Measurements from ENCODE around the gene FAM110A. TPM values are rescaled to one million over a fixed set of nuclear protein-coding genes. Genes with fewer than 3 reads are reported as not detected.
"Not testable (repeated sequence)": the region's sequence is repeated elsewhere in the genome, so short reads cannot be mapped to it uniquely, and the experiment has no call there.

The FAM110A gene
- total RNA-seq, 1 experiment from 2014 or later: 9.5 TPM

- in situ Hi-C loops (cut with HindIII; ENCODE audit: low sequenced_read_pairs): no loop called here
- DNase-seq (ENCODE audit: low spot score): no peak
Observed at GRCh38 chr20:889932-890463, 56.5 kb downstream of the FAM110A start.

GRCh38 chr20:890666-891057, 57.1 kb downstream of the FAM110A start:
- in situ Hi-C loops (cut with HindIII; ENCODE audit: low sequenced_read_pairs): no loop called here

GRCh38 chr20:891058-891705, 57.7 kb downstream of the FAM110A start:
- DNase-seq (ENCODE audit: low spot score): peak; percentile 39
- in situ Hi-C loops (cut with HindIII; ENCODE audit: low sequenced_read_pairs): no loop called here

More at GRCh38 chr20:890666-891057, 57.1 kb downstream of the FAM110A start:
- no peak for DNase-seq (ENCODE audit: low spot score)

GRCh38 chr20:891706-892080, 58.2 kb downstream of the FAM110A start:
- no peak for DNase-seq (ENCODE audit: low spot score)
- in situ Hi-C loops (cut with HindIII; ENCODE audit: low sequenced_read_pairs): no loop called here

GRCh38 chr20:892371-892770, 58.9 kb downstream of the FAM110A start:
- DNase-seq (ENCODE audit: low spot score); in situ Hi-C loops (cut with HindIII; ENCODE audit: low sequenced_read_pairs): not testable (repeated sequence)

Other genes with a start within 250 kb of the FAM110A start
- 0.10 and 3.1 TPM in 2 replicates for gene TCF15, start 223.4 kb upstream of the FAM110A start, total RNA-seq (2014; rRNA removed; shearing (Covaris generic))
- 65.4 and 70.6 TPM in 2 replicates for gene SRXN1, start 180.5 kb upstream of the FAM110A start, total RNA-seq (2014; rRNA removed; shearing (Covaris generic))
- gene SCRT2, start 157.9 kb upstream of the FAM110A start, total RNA-seq (2014; rRNA removed; shearing (Covaris generic)): not detected in 2 replicates
- 0.06 TPM in 1 of 2 replicates, not detected in the other for gene SLC52A3, start 65.2 kb upstream of the FAM110A start, total RNA-seq (2014; rRNA removed; shearing (Covaris generic))
- gene ANGPT4, start 82.6 kb downstream of the FAM110A start, total RNA-seq (2014; rRNA removed; shearing (Covaris generic)): not detected in 2 replicates
- gene RSPO4, start 168.6 kb downstream of the FAM110A start, total RNA-seq (2014; rRNA removed; shearing (Covaris generic)): not detected in 2 replicates